NCI-H2107 (cell line): ENCODE results near the gene RFT1.
"Not testable (repeated sequence)": the region's sequence is repeated elsewhere in the genome, so short reads cannot be mapped to it uniquely, and the experiment has no call there.

Source experiments
- DNase-seq: peaks from one replicate; lab custom pipeline; 2025; lab: John Stamatoyannopoulos, UW

The RFT1 gene

GRCh38 chr3:53065841-53066480 lies 64.3 kb downstream of the RFT1 start:
- no peak for DNase-seq

GRCh38 chr3:53062905-53063304 lies 67.3 kb downstream of the RFT1 start:
- DNase-seq = no peak

- DNase-seq = no peak
These were observed 73.8 kb downstream of the RFT1 start for GRCh38 chr3:53056442-53056841.

- not testable (repeated sequence) for DNase-seq
These were observed 76.0 kb downstream of the RFT1 start for GRCh38 chr3:53054233-53054632.

GRCh38 chr3:53051929-53052328 lies 78.3 kb downstream of the RFT1 start:
- DNase-seq = no peak

GRCh38 chr3:53049987-53050386 lies 80.2 kb downstream of the RFT1 start:
- no peak for DNase-seq

- no peak for DNase-seq
These were observed 83.8 kb downstream of the RFT1 start for GRCh38 chr3:53046171-53047170.

GRCh38 chr3:53045518-53046170 lies 84.6 kb downstream of the RFT1 start, which contains the start of gene SFMBT1:
Gene SFMBT1, minus strand, starts transcription at chr3:53046073. Its CDS starts 76,945 bp downstream, at chr3:52969128.
- DNase-seq = no peak

- no peak for DNase-seq
These were observed 85.3 kb downstream of the RFT1 start for GRCh38 chr3:53044711-53045517.

GRCh38 chr3:53044371-53044710 lies 85.9 kb downstream of the RFT1 start:
- no peak for DNase-seq

- no peak for DNase-seq
These were observed 86.5 kb downstream of the RFT1 start for GRCh38 chr3:53043738-53044137.

GRCh38 chr3:53042651-53043050 lies 87.6 kb downstream of the RFT1 start:
- DNase-seq = no peak

- no peak for DNase-seq
These were observed 89.8 kb downstream of the RFT1 start for GRCh38 chr3:53040351-53040820.

GRCh38 chr3:53039376-53039752 lies 90.9 kb downstream of the RFT1 start:
- no peak for DNase-seq

- DNase-seq = no peak
These were observed 91.4 kb downstream of the RFT1 start for GRCh38 chr3:53038679-53039375.
